SK-N-SH treated with all-trans-retinoic acid at 6 μM for 48 hours (cell line): ENCODE data around the gene WDR11.

ENCODE experiments used
- ATAC-seq: fragments of 200-7000 bp; cut with Tn5 transposase; 3 replicates; pipeline ENCODE4 v1.9.1; 2020; ENCODE audit warnings: mild to moderate bottlenecking, moderate library complexity
- ARNTL ChIP-seq: fragments of 450-650 bp; formaldehyde crosslinking; IDR thresholded peaks from 2 replicates; pipeline ENCODE4 v1.5.0; 2020; ENCODE audit warnings: low read depth, mild to moderate bottlenecking, moderate library complexity, borderline replicate concordance
- BACH2 ChIP-seq: fragments of 250-450 bp; sonication (Bioruptor Pico); IDR thresholded peaks from 2 replicates; pipeline ENCODE4 v1.9.0; 2021; ENCODE audit warnings: mild to moderate bottlenecking, borderline replicate concordance
- CREB5 ChIP-seq: fragments of 250-450 bp; sonication (Bioruptor Pico); IDR thresholded peaks from 2 replicates; pipeline ENCODE4 v1.5.1; 2020; ENCODE audit warnings: low read depth, mild to moderate bottlenecking, moderate library complexity
- CSDC2 ChIP-seq: fragments of 250-450 bp; sonication (Bioruptor Pico); IDR thresholded peaks from 2 replicates; pipeline ENCODE4 v1.5.0; 2020; ENCODE audit warnings: mild to moderate bottlenecking, moderate library complexity
- CSRNP3 ChIP-seq: fragments of 250-450 bp; sonication (Bioruptor Pico); IDR thresholded peaks from 2 replicates; pipeline ENCODE4 v1.5.1; 2021; ENCODE audit warnings: mild to moderate bottlenecking, moderate library complexity
- ESRRG ChIP-seq: fragments of 250-450 bp; sonication (Bioruptor Pico); IDR thresholded peaks from 2 replicates; pipeline ENCODE4 v1.6.1; 2021; ENCODE audit warnings: mild to moderate bottlenecking
- GLIS3 ChIP-seq: fragments of 250-450 bp; sonication (Bioruptor Pico); IDR thresholded peaks from 2 replicates; pipeline ENCODE4 v1.5.0; 2020; ENCODE audit warnings: mild to moderate bottlenecking, moderate library complexity
- ISL1 ChIP-seq: fragments of 250-450 bp; sonication (Bioruptor Pico); IDR thresholded peaks from 2 replicates; pipeline ENCODE4 v2.1.2; 2022; ENCODE audit warnings: mild to moderate bottlenecking, moderate library complexity
- OSR1 ChIP-seq: fragments of 250-450 bp; sonication (Bioruptor Pico); IDR thresholded peaks from 2 replicates; pipeline ENCODE4 v1.8.0; 2022; ENCODE audit warnings: moderate library complexity, mild to moderate bottlenecking, inconsistent platforms
- PATZ1 ChIP-seq: fragments of 250-450 bp; sonication (Bioruptor Pico); IDR thresholded peaks from 2 replicates; pipeline ENCODE4 v1.8.0; 2020; ENCODE audit warnings: mild to moderate bottlenecking, moderate library complexity, borderline replicate concordance
- POU6F1 ChIP-seq: fragments of 250-450 bp; sonication (Bioruptor Pico); IDR thresholded peaks from 2 replicates; pipeline ENCODE4 v1.8.0; 2021; ENCODE audit warnings: low read depth, mild to moderate bottlenecking, moderate library complexity, borderline replicate concordance
- PPARA ChIP-seq: fragments of 250-450 bp; sonication (Bioruptor Pico); IDR thresholded peaks from 2 replicates; pipeline ENCODE4 v1.5.0; 2020; ENCODE audit warnings: mild to moderate bottlenecking, borderline replicate concordance
- RARB ChIP-seq: fragments of 250-450 bp; sonication (Bioruptor Pico); IDR thresholded peaks from 2 replicates; pipeline ENCODE4 v1.8.0; 2021; ENCODE audit warnings: mild to moderate bottlenecking, moderate library complexity
- SNAI2 ChIP-seq: fragments of 250-450 bp; sonication (Bioruptor Pico); IDR thresholded peaks from 2 replicates; pipeline ENCODE4 v1.5.0; 2020; ENCODE audit warnings: mild to moderate bottlenecking, moderate library complexity
- TCF4 ChIP-seq: fragments of 250-450 bp; sonication (Bioruptor Pico); IDR thresholded peaks from 2 replicates; pipeline ENCODE4 v1.8.0; 2021; ENCODE audit warnings: mild to moderate bottlenecking, moderate library complexity, borderline replicate concordance
- TOX ChIP-seq: fragments of 250-450 bp; sonication (Bioruptor Pico); IDR thresholded peaks from 2 replicates; pipeline ENCODE4 v1.8.0; 2021; ENCODE audit warnings: mild to moderate bottlenecking, moderate library complexity, borderline replicate concordance
- TSHZ2 ChIP-seq: fragments of 250-450 bp; sonication (Bioruptor Pico); IDR thresholded peaks from 2 replicates; pipeline ENCODE4 v1.5.0; 2020; ENCODE audit warnings: mild to moderate bottlenecking, moderate library complexity
- ZC3H10 ChIP-seq: fragments of 250-450 bp; sonication (Bioruptor Pico); IDR thresholded peaks from 2 replicates; pipeline ENCODE4 v1.5.1; 2021; ENCODE audit warnings: mild to moderate bottlenecking, moderate library complexity
- ZFP3 ChIP-seq: fragments of 250-450 bp; sonication (Bioruptor Pico); IDR thresholded peaks from 2 replicates; pipeline ENCODE4 v1.5.0; 2020; ENCODE audit warnings: mild to moderate bottlenecking, moderate library complexity
- ZFP30 ChIP-seq: fragments of 450-650 bp; formaldehyde crosslinking; IDR thresholded peaks from 2 replicates; pipeline ENCODE4 v1.5.0; 2022; ENCODE audit warnings: mild to moderate bottlenecking, moderate library complexity
- ZNF565 ChIP-seq: fragments of 450-650 bp; formaldehyde crosslinking; conservative IDR thresholded peaks from 2 replicates; pipeline ENCODE4 v1.5.0; 2020; ENCODE audit warnings: low read depth, mild to moderate bottlenecking, moderate library complexity
- ZNF70 ChIP-seq: fragments of 450-650 bp; formaldehyde crosslinking; IDR thresholded peaks from 2 replicates; pipeline ENCODE4 v1.5.0; 2020; ENCODE audit warnings: mild to moderate bottlenecking, moderate library complexity
- ZNF8 ChIP-seq: fragments of 450-650 bp; formaldehyde crosslinking; IDR thresholded peaks from 2 replicates; pipeline ENCODE4 v1.5.0; 2020; ENCODE audit warnings: mild to moderate bottlenecking, moderate library complexity

WDR11 gene

GRCh38 chr10:120850911-120851865 lies at the start of gene WDR11:
WDR11 (plus strand) TSS chr10:120851362; CDS start chr10:120851421, 59 bp downstream.
- peak; percentile 100 for ATAC-seq
- TF ChIP-seq ZFP3 = 0 out of 2 replicates have a peak, but pooled peaks have one; percentile 56
- TF ChIP-seq ZNF565 = no peak
- no peak for TF ChIP-seq PPARA (CRISPR knock-in tag)
- TF ChIP-seq RARB = 0 out of 2 replicates have a peak, but pooled peaks have one; percentile 28
- peak; percentile 29; the same call in 1 of the 2 replicates for TF ChIP-seq ISL1 (CRISPR knock-in tag)
- no peak for TF ChIP-seq BACH2 (CRISPR knock-in tag)
- peak; percentile 86; the same call in 1 of the 2 replicates for TF ChIP-seq SNAI2 (CRISPR knock-in tag)
- peak; percentile 60; the same call in 1 of the 2 replicates for TF ChIP-seq POU6F1
- TF ChIP-seq TSHZ2 (CRISPR knock-in tag) = peak; percentile 77; the same call in 1 of the 2 replicates
- TF ChIP-seq TOX (CRISPR knock-in tag) = no peak
- no peak for TF ChIP-seq OSR1 (CRISPR knock-in tag)

- no peak for ATAC-seq
- TF ChIP-seq GLIS3 (CRISPR knock-in tag) (no peak), OSR1 (CRISPR knock-in tag) (no peak), ZNF565 (no peak), ZNF70 (CRISPR knock-in tag) (no peak), ARNTL (CRISPR knock-in tag) (no peak), ZC3H10 (CRISPR knock-in tag) (no peak), CSRNP3 (CRISPR knock-in tag) (no peak), CSDC2 (no peak), ZFP30 (CRISPR knock-in tag) (no peak), PATZ1 (CRISPR knock-in tag) (no peak), BACH2 (CRISPR knock-in tag) (no peak), ISL1 (CRISPR knock-in tag) (no peak), CREB5 (CRISPR knock-in tag) (no peak), TCF4 (no peak), ESRRG (CRISPR knock-in tag) (no peak), TSHZ2 (CRISPR knock-in tag) (no peak), POU6F1 (no peak), ZNF8 (no peak)
- TF ChIP-seq, all 23 proteins: peak for 0
These were observed 48.2 kb upstream of the WDR11 start for GRCh38 chr10:120802935-120803334.
